ENCODE measurements around the gene VSIR.

DNA sequence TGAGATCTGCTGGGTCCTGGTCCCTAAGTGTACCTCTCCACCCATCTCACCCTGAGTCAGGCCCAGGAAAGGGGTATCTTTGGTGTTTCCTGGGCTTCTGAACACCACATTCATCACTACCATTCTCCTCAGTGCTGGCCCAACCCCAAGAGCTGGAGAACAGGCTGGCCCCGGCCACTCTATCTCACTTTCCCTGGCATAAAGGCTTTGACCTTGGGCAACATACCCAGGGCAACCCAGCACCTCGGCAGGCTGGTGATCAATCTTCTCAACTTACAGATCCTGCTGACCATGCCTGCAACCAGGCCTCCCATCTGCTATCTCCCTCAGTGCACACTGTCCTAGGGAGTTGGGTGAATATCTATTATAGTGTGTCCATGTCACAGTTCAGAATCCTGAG lies 2.1 kb downstream of the VSIR start:
- no peak for TF ChIP-seq POLR2A (IDR thresholded peaks at IDR 0.05; ENCODE audit: extremely low read depth, insufficient read length)
- TF ChIP-seq, protein P1, sequence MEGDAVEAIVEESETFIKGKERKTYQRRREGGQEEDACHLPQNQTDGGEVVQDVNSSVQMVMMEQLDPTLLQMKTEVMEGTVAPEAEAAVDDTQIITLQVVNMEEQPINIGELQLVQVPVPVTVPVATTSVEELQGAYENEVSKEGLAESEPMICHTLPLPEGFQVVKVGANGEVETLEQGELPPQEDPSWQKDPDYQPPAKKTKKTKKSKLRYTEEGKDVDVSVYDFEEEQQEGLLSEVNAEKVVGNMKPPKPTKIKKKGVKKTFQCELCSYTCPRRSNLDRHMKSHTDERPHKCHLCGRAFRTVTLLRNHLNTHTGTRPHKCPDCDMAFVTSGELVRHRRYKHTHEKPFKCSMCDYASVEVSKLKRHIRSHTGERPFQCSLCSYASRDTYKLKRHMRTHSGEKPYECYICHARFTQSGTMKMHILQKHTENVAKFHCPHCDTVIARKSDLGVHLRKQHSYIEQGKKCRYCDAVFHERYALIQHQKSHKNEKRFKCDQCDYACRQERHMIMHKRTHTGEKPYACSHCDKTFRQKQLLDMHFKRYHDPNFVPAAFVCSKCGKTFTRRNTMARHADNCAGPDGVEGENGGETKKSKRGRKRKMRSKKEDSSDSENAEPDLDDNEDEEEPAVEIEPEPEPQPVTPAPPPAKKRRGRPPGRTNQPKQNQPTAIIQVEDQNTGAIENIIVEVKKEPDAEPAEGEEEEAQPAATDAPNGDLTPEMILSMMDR (IDR thresholded peaks at IDR 0.05; ENCODE audit: low read depth, low read length): no peak
